Measurements from ENCODE around the gene POLR1D. TPM values are rescaled to one million over a fixed set of nuclear protein-coding genes. Genes with fewer than 3 reads are reported as not detected.

Gene POLR1D
- total and polyA plus RNA-seq, 8 donors, result 98.7 to 161 (median 139) TPM

- H3K27me3 ChIP-seq, result no peaks in the 10 kb centered on the region
- ATAC-seq (no peak), DNase-seq (no peak), FAIRE-seq (no peak)
- no peak overlapping the region for H3K4me3 ChIP-seq
- H3K9me3 ChIP-seq, result no peaks in the 10 kb centered on the region
- H3K36me3 ChIP-seq, result peaks cover 0 to 3% (median 0%) of the 10 kb centered on the region in 3 donors
- TF ChIP-seq CTCF (IDR thresholded peaks at IDR 0.05), result no peak
- H3K4me1 ChIP-seq, result peaks cover 0 to 32% (median 8%) of the 10 kb centered on the region in 3 donors
- intact Hi-C loops (cut with DNase I), result no loop called here
- WGBS, 2 donors, result 61 to 64% methylated on average over 2 of the region's 2 CpGs
- H3K27ac ChIP-seq, result no peak overlapping the region
Measured at GRCh38 chr13:27662738-27663470, 41.2 kb downstream of the POLR1D start.

- no peak for DNase-seq
- H3K36me3 ChIP-seq, result peaks cover 0 to 3% (median 0%) of the 10 kb centered on the region in 3 donors
- H3K27me3 ChIP-seq, result no peaks in the 10 kb centered on the region
- no peak for TF ChIP-seq CTCF (IDR thresholded peaks at IDR 0.05)
- no peak overlapping the region for H3K4me3 ChIP-seq
- peaks cover 0 to 22% (median 5%) of the 10 kb centered on the region in 3 donors for H3K4me1 ChIP-seq
- intact Hi-C loops (cut with DNase I), result no loop called here
- ATAC-seq, result no peak
- H3K27ac ChIP-seq, result no peak overlapping the region
- WGBS, 2 donors, result 91 to 93% methylated on average over 8 of the region's 8 CpGs
- H3K9me3 ChIP-seq, result no peaks in the 10 kb centered on the region
- no peak for FAIRE-seq
Measured at GRCh38 chr13:27663947-27664346, 42.3 kb downstream of the POLR1D start.

GRCh38 chr13:27665333-27665732, 43.6 kb downstream of the POLR1D start:
- no peaks in the 10 kb centered on the region for H3K9me3 ChIP-seq
- 29 to 38% methylated on average over 3 of the region's 3 CpGs for WGBS, 2 donors
- H3K27ac ChIP-seq, result no peak overlapping the region
- H3K27me3 ChIP-seq, result no peaks in the 10 kb centered on the region
- FAIRE-seq, result no peak
- no peak for ATAC-seq
- no peak for DNase-seq
- H3K36me3 ChIP-seq, result peaks cover 0 to 3% (median 0%) of the 10 kb centered on the region in 3 donors
- H3K4me1 ChIP-seq, result peaks cover 0 to 11% (median 0%) of the 10 kb centered on the region in 3 donors
- intact Hi-C loops (cut with DNase I), result no loop called here
- H3K4me3 ChIP-seq, result no peak overlapping the region
- TF ChIP-seq CTCF (IDR thresholded peaks at IDR 0.05), result no peak

- no peak overlapping the region for H3K4me3 ChIP-seq
- no peaks in the 10 kb centered on the region for H3K9me3 ChIP-seq
- H3K36me3 ChIP-seq, result peaks cover 0 to 3% (median 0%) of the 10 kb centered on the region in 3 donors
- intact Hi-C loops (cut with DNase I), result no loop called here
- WGBS, 2 donors, result 91 to 94% methylated on average over 19 of the region's 19 CpGs
- peaks cover 0 to 7% (median 0%) of the 10 kb centered on the region in 3 donors for H3K4me1 ChIP-seq
- H3K27me3 ChIP-seq, result no peaks in the 10 kb centered on the region
- no peak for TF ChIP-seq CTCF (IDR thresholded peaks at IDR 0.05)
- FAIRE-seq, result no peak
- H3K27ac ChIP-seq, result no peak overlapping the region
- ATAC-seq, result no peak
- DNase-seq, result no peak
Measured at GRCh38 chr13:27665761-27666160, 44.1 kb downstream of the POLR1D start.

GRCh38 chr13:27666951-27667350, 45.3 kb downstream of the POLR1D start:
- intact Hi-C loops (cut with DNase I), result no loop called here
- FAIRE-seq (no peak), DNase-seq (no peak), ATAC-seq (no peak)
- Histone ChIP-seq H3K4me1 (no peaks in the 10 kb centered on the region), H3K36me3 (peaks cover 0 to 3% (median 0%) of the 10 kb centered on the region in 3 donors), H3K4me3 (no peak overlapping the region), H3K27me3 (no peaks in the 10 kb centered on the region), H3K27ac (no peak overlapping the region), H3K9me3 (no peaks in the 10 kb centered on the region)
- no peak for TF ChIP-seq CTCF (IDR thresholded peaks at IDR 0.05)
- WGBS, 2 donors, result 95 to 98% methylated on average over 3 of the region's 3 CpGs
